HG02623 (cell line): ENCODE results near the gene SLC25A29.

Source experiments
- ATAC-seq: cut with Tn5 transposase; IDR thresholded peaks from one replicate; pipeline ENCODE4 v1.9.1; 2021; ENCODE audit warnings: moderate library complexity; ENCODE audit not compliant: unreplicated experiment

SLC25A29 gene

GRCh38 chr14:100332071-100332639 lies 25.9 kb upstream of the SLC25A29 start:
- ATAC-seq: no peak

- no peak for ATAC-seq
Measured at GRCh38 chr14:100330388-100330931, 24.2 kb upstream of the SLC25A29 start.

- no peak for ATAC-seq
Measured at GRCh38 chr14:100330007-100330344, 23.7 kb upstream of the SLC25A29 start.

GRCh38 chr14:100329233-100330006 lies 23.2 kb upstream of the SLC25A29 start:
- ATAC-seq: no peak

GRCh38 chr14:100328495-100329163 lies 22.4 kb upstream of the SLC25A29 start:
- no peak for ATAC-seq

GRCh38 chr14:100327128-100327527 lies 20.9 kb upstream of the SLC25A29 start:
- ATAC-seq: no peak

- no peak for ATAC-seq
Measured at GRCh38 chr14:100325958-100326357, 19.7 kb upstream of the SLC25A29 start.

- ATAC-seq: no peak
Measured at GRCh38 chr14:100325231-100325632, 19.0 kb upstream of the SLC25A29 start.

- no peak for ATAC-seq
Measured at GRCh38 chr14:100323942-100324307, 17.7 kb upstream of the SLC25A29 start.

- ATAC-seq: no peak
Measured at GRCh38 chr14:100323121-100323941, 17.1 kb upstream of the SLC25A29 start, which contains the start of gene SLC25A47. SLC25A47 (plus strand) TSS chr14:100323339; CDS start chr14:100323415, 76 bp downstream.

- no peak for ATAC-seq
Measured at GRCh38 chr14:100322138-100322957, 16.1 kb upstream of the SLC25A29 start.

- no peak for ATAC-seq
Measured at GRCh38 chr14:100321473-100322137, 15.4 kb upstream of the SLC25A29 start.

GRCh38 chr14:100320157-100320856 lies 14.1 kb upstream of the SLC25A29 start:
- no peak for ATAC-seq

GRCh38 chr14:100317912-100318808 lies 11.9 kb upstream of the SLC25A29 start:
- ATAC-seq: peak; percentile 79

GRCh38 chr14:100317389-100317788 lies 11.1 kb upstream of the SLC25A29 start:
- ATAC-seq: no peak

- no peak for ATAC-seq
Measured at GRCh38 chr14:100314724-100315123, 8.5 kb upstream of the SLC25A29 start.

- ATAC-seq: no peak
Measured at GRCh38 chr14:100313464-100314230, 7.4 kb upstream of the SLC25A29 start.
